GM12874 (cell line): ENCODE results near the gene LGR4.

ENCODE experiments used
- CTCF ChIP-seq: IDR thresholded peaks from 2 replicates; pipeline ENCODE4 v1.5.1; 2011; ENCODE audit warnings: low read depth, mild to moderate bottlenecking, control low read depth, low read length, moderate library complexity; ENCODE audit not compliant: insufficient read depth

The LGR4 gene

GRCh38 chr11:27371489-27371888 lies 101.1 kb downstream of the LGR4 start:
- no peak for TF ChIP-seq CTCF

GRCh38 chr11:27370374-27370773 lies 102.2 kb downstream of the LGR4 start:
- TF ChIP-seq CTCF = no peak

- no peak for TF ChIP-seq CTCF
These were observed 104.7 kb downstream of the LGR4 start for GRCh38 chr11:27367881-27368280.

- no peak for TF ChIP-seq CTCF
These were observed 108.9 kb downstream of the LGR4 start for GRCh38 chr11:27363576-27364117.

- no peak for TF ChIP-seq CTCF
These were observed 109.6 kb downstream of the LGR4 start, which contains the start of gene CCDC34 for GRCh38 chr11:27362749-27363575. CCDC34 (minus strand) TSS chr11:27363215; CDS start chr11:27363194, 21 bp downstream.

- TF ChIP-seq CTCF = no peak
These were observed 110.8 kb downstream of the LGR4 start for GRCh38 chr11:27361649-27362431.

- TF ChIP-seq CTCF = no peak
These were observed 114.3 kb downstream of the LGR4 start for GRCh38 chr11:27358296-27358695.
